ENCODE data around the gene COPZ2. TPM values are rescaled to one million over a fixed set of nuclear protein-coding genes. Genes with fewer than 3 reads are reported as not detected.

The COPZ2 gene
- total RNA-seq, 1 experiment from 2014 or later: not detected

DNA sequence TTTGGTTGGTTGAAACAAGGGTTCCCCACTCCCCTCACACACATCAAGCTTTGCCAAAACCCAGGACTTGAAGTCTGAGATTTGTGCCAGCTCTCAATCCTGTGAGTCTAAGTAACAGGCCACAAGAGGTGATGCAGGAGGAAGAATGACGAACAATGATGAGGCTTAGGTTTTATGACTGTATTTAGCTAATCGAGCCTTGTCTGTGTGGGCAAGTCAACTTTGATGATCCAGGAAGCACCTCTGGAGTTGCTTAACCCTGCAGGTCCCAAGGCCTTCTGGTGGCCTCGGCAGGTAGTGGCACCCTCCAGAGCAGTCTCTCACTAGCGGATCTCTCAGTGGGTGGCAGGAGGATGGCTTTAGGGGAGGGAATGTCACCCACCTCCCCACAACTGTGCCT is 38.0 kb downstream of the COPZ2 start:
- ChIA-PET CTCF (no interaction called here), POLR2A (ENCODE audit: low non-redundant PET) (no interaction called here)
- no TSS peak for BruUV-seq (replicated peaks)
- peaks cover 48% of the 10 kb centered on the region for H3K4me1 ChIP-seq (ENCODE audit: insufficient read depth, low read length, poor library complexity, severe bottlenecking)
- H3K4me3 ChIP-seq (ENCODE audit: low read depth, low read length, poor library complexity, severe bottlenecking): no peak overlapping the region
- peak overlapping the region; percentile 15 for H3K27ac ChIP-seq (ENCODE audit: low read depth, low read length, poor library complexity, severe bottlenecking)
- no peaks in the 10 kb centered on the region for H3K36me3 ChIP-seq (ENCODE audit: insufficient read depth, low read length, poor library complexity, severe bottlenecking)
- intact Hi-C loops (cut with micrococcal nuclease; ENCODE audit: unreplicated experiment): no loop called here
- H3K27me3 ChIP-seq (replicated peaks; ENCODE audit: insufficient read depth, low read depth, low read length, poor library complexity): no peaks in the 10 kb centered on the region
- H3K9me3 ChIP-seq (ENCODE audit: low read depth, low read length, poor library complexity, severe bottlenecking): no peaks in the 10 kb centered on the region
- DNase-seq (ENCODE audit: low spot score): peak; percentile 43
- TF ChIP-seq, protein P1, sequence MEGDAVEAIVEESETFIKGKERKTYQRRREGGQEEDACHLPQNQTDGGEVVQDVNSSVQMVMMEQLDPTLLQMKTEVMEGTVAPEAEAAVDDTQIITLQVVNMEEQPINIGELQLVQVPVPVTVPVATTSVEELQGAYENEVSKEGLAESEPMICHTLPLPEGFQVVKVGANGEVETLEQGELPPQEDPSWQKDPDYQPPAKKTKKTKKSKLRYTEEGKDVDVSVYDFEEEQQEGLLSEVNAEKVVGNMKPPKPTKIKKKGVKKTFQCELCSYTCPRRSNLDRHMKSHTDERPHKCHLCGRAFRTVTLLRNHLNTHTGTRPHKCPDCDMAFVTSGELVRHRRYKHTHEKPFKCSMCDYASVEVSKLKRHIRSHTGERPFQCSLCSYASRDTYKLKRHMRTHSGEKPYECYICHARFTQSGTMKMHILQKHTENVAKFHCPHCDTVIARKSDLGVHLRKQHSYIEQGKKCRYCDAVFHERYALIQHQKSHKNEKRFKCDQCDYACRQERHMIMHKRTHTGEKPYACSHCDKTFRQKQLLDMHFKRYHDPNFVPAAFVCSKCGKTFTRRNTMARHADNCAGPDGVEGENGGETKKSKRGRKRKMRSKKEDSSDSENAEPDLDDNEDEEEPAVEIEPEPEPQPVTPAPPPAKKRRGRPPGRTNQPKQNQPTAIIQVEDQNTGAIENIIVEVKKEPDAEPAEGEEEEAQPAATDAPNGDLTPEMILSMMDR (conservative IDR thresholded peaks at IDR 0.05; ENCODE audit: low read depth, low read length): no peak
- TF ChIP-seq EZH2 (IDR thresholded peaks at IDR 0.05; ENCODE audit: borderline replicate concordance, low read depth, low read length, poor library complexity, severe bottlenecking): no peak

DNA sequence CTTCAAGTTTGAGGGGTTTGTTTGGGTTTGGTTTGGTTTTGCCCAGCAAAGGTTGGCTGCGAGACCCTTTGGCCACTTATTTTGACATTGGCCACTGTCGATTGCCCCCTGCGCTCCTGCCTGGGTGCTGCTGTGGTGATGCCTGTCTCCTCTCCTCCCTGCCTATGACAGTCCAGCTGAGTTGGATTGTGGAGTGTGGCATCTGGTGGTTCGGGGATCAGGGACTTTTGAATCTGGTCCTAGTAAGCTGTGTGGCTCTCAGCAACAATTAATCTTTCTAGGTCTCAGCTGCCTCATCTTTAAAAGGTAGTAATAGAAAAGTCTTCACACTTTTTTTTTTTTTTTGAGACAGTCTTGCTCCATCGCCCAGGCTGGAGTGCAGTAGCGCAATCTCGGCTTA is 39.6 kb downstream of the COPZ2 start:
- Histone ChIP-seq H3K36me3 (ENCODE audit: insufficient read depth, low read length, poor library complexity, severe bottlenecking) (no peaks in the 10 kb centered on the region), H3K4me3 (ENCODE audit: low read depth, low read length, poor library complexity, severe bottlenecking) (no peak overlapping the region), H3K27ac (ENCODE audit: low read depth, low read length, poor library complexity, severe bottlenecking) (no peak overlapping the region), H3K4me1 (ENCODE audit: insufficient read depth, low read length, poor library complexity, severe bottlenecking) (peaks cover 35% of the 10 kb centered on the region), H3K27me3 (replicated peaks; ENCODE audit: insufficient read depth, low read depth, low read length, poor library complexity) (no peaks in the 10 kb centered on the region), H3K9me3 (ENCODE audit: low read depth, low read length, poor library complexity, severe bottlenecking) (no peaks in the 10 kb centered on the region)
- ChIA-PET CTCF (no interaction called here), POLR2A (ENCODE audit: low non-redundant PET) (no interaction called here)
- no peak for DNase-seq (ENCODE audit: low spot score)
- no peak for TF ChIP-seq EZH2 (IDR thresholded peaks at IDR 0.05; ENCODE audit: borderline replicate concordance, low read depth, low read length, poor library complexity, severe bottlenecking)
- TF ChIP-seq, protein P1 (conservative IDR thresholded peaks at IDR 0.05; ENCODE audit: low read depth, low read length): no peak
- BruUV-seq (replicated peaks): no TSS peak
- intact Hi-C loops (cut with micrococcal nuclease; ENCODE audit: unreplicated experiment): no loop called here

DNA sequence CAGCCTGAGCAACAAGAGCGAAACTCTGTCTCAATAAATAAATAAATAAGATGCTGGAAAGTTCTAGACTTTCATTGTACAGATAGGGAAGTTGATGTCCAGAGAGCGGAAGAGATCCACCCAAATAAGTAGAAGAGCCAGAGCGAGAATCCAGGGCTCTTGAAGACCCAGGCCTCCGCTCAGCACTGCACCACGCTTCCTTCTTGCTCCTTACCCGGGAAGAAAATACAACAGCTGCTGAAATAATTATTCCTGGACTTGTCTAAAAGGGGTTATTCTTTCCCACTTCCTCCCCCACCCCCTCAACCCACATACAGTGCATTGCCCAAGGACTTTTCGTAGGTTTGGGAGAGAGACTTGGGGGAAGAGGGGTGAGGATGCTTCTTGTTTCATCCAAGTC is 40.0 kb downstream of the COPZ2 start:
- intact Hi-C loops (cut with micrococcal nuclease; ENCODE audit: unreplicated experiment): no loop called here
- ChIA-PET POLR2A (ENCODE audit: low non-redundant PET) (no interaction called here), CTCF (no interaction called here)
- Histone ChIP-seq H3K9me3 (ENCODE audit: low read depth, low read length, poor library complexity, severe bottlenecking) (no peaks in the 10 kb centered on the region), H3K27ac (ENCODE audit: low read depth, low read length, poor library complexity, severe bottlenecking) (no peak overlapping the region), H3K4me1 (ENCODE audit: insufficient read depth, low read length, poor library complexity, severe bottlenecking) (peaks cover 31% of the 10 kb centered on the region), H3K36me3 (ENCODE audit: insufficient read depth, low read length, poor library complexity, severe bottlenecking) (no peaks in the 10 kb centered on the region), H3K4me3 (ENCODE audit: low read depth, low read length, poor library complexity, severe bottlenecking) (no peak overlapping the region), H3K27me3 (replicated peaks; ENCODE audit: insufficient read depth, low read depth, low read length, poor library complexity) (no peaks in the 10 kb centered on the region)
- TF ChIP-seq, protein P1 (conservative IDR thresholded peaks at IDR 0.05; ENCODE audit: low read depth, low read length): no peak
- TF ChIP-seq EZH2 (IDR thresholded peaks at IDR 0.05; ENCODE audit: borderline replicate concordance, low read depth, low read length, poor library complexity, severe bottlenecking): no peak
- no TSS peak for BruUV-seq (replicated peaks)
- no peak for DNase-seq (ENCODE audit: low spot score)
